Osteoblast (primary cell): Measurements from ENCODE around the gene CTNS. TPM values are rescaled to one million over a fixed set of nuclear protein-coding genes. Genes with fewer than 3 reads are reported as not detected.

ENCODE experiments used
- DNase-seq: peaks from one replicate; pipeline ENCODE4 v3.0.0; 2011; ENCODE audit warnings: low spot score, mixed read lengths; ENCODE audit not compliant: insufficient read length; ENCODE audit errors: missing footprints
- H2AFZ ChIP-seq: 2 replicates; pipeline ENCODE4 v1.6.0; 2011; ENCODE audit warnings: mild to moderate bottlenecking, low read length
- H3K27ac ChIP-seq: 2 replicates; pipeline ENCODE4 v1.5.1; 2011; ENCODE audit warnings: mild to moderate bottlenecking, low read depth, low read length, moderate library complexity
- H3K27me3 ChIP-seq: 2 replicates; pipeline ENCODE4 v1.6.0; 2012; ENCODE audit warnings: mild to moderate bottlenecking, control low read depth, inconsistent platforms, low read length, moderate library complexity; ENCODE audit not compliant: insufficient read depth
- H3K36me3 ChIP-seq: 2 replicates; pipeline ENCODE4 v1.5.1; 2011; ENCODE audit warnings: mild to moderate bottlenecking, low read length, control low read depth, moderate library complexity; ENCODE audit not compliant: insufficient read depth
- H3K4me1 ChIP-seq: 2 replicates; pipeline ENCODE4 v1.5.1; 2011; ENCODE audit warnings: mild to moderate bottlenecking, low read length, control low read depth, moderate library complexity; ENCODE audit not compliant: insufficient read depth
- H3K4me2 ChIP-seq: 2 replicates; pipeline ENCODE4 v1.6.0; 2011; ENCODE audit warnings: mild to moderate bottlenecking, low read length; ENCODE audit not compliant: insufficient read depth
- H3K4me3 ChIP-seq: fragments of 200-600 bp; sonication (generic); 3 replicates; pipeline ENCODE4 v1.5.1; 2012; ENCODE audit warnings: mild to moderate bottlenecking, low read length, inconsistent platforms; ENCODE audit not compliant: insufficient read depth
- H3K79me2 ChIP-seq: 2 replicates; pipeline ENCODE4 v1.6.0; 2012; ENCODE audit warnings: mild to moderate bottlenecking, low read length, control low read depth, inconsistent platforms; ENCODE audit not compliant: insufficient read depth
- H3K9me3 ChIP-seq: 2 replicates; pipeline ENCODE4 v1.5.1; 2011; ENCODE audit warnings: low read depth, low read length, control low read depth
- H4K20me1 ChIP-seq: 2 replicates; pipeline ENCODE4 v1.6.0; 2012; ENCODE audit warnings: mild to moderate bottlenecking, low read length, control low read depth; ENCODE audit not compliant: insufficient read depth
- total RNA-seq: library from RNA; depleted of rRNA; stranded (reverse); fragments of >200 nt; gene quantifications from 2 replicates; pipeline ENCODE4 v1.2.3, GENCODE V29; 2012
- TF ChIP-seq, protein P1 (sequence below): IDR thresholded peaks from 2 replicates; pipeline ENCODE4 v1.5.1; 2011; ENCODE audit warnings: mild to moderate bottlenecking, low read depth, low read length, moderate library complexity; ENCODE audit errors: extremely low read depth

The CTNS gene
- total RNA-seq, 1 donor = 34.7 TPM

- H3K27me3 ChIP-seq = no peaks in the 10 kb centered on the region
- no peak overlapping the region for H2AFZ ChIP-seq
- DNase-seq = peak; percentile 89
- H3K27ac ChIP-seq = no peak overlapping the region
- peaks cover 4% of the 10 kb centered on the region for H3K4me1 ChIP-seq
- TF ChIP-seq, protein P1, sequence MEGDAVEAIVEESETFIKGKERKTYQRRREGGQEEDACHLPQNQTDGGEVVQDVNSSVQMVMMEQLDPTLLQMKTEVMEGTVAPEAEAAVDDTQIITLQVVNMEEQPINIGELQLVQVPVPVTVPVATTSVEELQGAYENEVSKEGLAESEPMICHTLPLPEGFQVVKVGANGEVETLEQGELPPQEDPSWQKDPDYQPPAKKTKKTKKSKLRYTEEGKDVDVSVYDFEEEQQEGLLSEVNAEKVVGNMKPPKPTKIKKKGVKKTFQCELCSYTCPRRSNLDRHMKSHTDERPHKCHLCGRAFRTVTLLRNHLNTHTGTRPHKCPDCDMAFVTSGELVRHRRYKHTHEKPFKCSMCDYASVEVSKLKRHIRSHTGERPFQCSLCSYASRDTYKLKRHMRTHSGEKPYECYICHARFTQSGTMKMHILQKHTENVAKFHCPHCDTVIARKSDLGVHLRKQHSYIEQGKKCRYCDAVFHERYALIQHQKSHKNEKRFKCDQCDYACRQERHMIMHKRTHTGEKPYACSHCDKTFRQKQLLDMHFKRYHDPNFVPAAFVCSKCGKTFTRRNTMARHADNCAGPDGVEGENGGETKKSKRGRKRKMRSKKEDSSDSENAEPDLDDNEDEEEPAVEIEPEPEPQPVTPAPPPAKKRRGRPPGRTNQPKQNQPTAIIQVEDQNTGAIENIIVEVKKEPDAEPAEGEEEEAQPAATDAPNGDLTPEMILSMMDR = no peak
- H3K79me2 ChIP-seq = no peaks in the 10 kb centered on the region
- no peaks in the 10 kb centered on the region for H3K9me3 ChIP-seq
- H3K36me3 ChIP-seq = peaks cover 5% of the 10 kb centered on the region
- peaks cover 3% of the 10 kb centered on the region for H4K20me1 ChIP-seq
- H3K4me3 ChIP-seq = no peak overlapping the region
- H3K4me2 ChIP-seq = no peak overlapping the region
Observed at GRCh38 chr17:3603119-3603869, 33.3 kb upstream of the CTNS start.

DNA sequence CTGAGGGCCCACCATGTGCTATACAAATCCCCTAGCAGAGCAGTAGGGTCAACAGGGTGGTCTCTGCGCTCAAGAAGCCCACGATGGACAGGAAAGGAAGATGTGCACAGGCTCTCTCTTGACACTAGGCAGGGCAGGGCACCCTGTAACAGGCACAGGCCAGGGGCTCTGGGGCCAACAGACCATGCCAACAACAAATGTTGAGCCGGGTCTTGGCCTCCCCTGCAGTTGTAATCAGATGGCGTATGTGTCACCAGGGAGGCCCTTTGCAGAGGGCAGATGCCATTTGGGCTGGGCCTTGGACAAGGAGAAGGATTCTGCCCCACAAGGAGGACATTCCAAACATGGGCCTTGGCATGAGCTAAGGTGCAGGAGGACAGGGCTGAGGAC is 32.7 kb upstream of the CTNS start:
- no peak overlapping the region for H2AFZ ChIP-seq
- no peaks in the 10 kb centered on the region for H3K27me3 ChIP-seq
- TF ChIP-seq, protein P1 = no peak
- H3K79me2 ChIP-seq = no peaks in the 10 kb centered on the region
- peaks cover 3% of the 10 kb centered on the region for H4K20me1 ChIP-seq
- no peaks in the 10 kb centered on the region for H3K9me3 ChIP-seq
- no peak overlapping the region for H3K4me3 ChIP-seq
- DNase-seq = peak; percentile 54
- peaks cover 4% of the 10 kb centered on the region for H3K4me1 ChIP-seq
- no peak overlapping the region for H3K27ac ChIP-seq
- H3K36me3 ChIP-seq = peaks cover 8% of the 10 kb centered on the region
- no peak overlapping the region for H3K4me2 ChIP-seq

GRCh38 chr17:3609689-3610088 is 26.9 kb upstream of the CTNS start:
- H3K79me2 ChIP-seq = no peaks in the 10 kb centered on the region
- no peaks in the 10 kb centered on the region for H3K27me3 ChIP-seq
- no peak overlapping the region for H2AFZ ChIP-seq
- no peaks in the 10 kb centered on the region for H3K4me1 ChIP-seq
- TF ChIP-seq, protein P1 = no peak
- H4K20me1 ChIP-seq = no peaks in the 10 kb centered on the region
- no peaks in the 10 kb centered on the region for H3K9me3 ChIP-seq
- H3K27ac ChIP-seq = no peak overlapping the region
- DNase-seq = no peak
- peaks cover 25% of the 10 kb centered on the region for H3K36me3 ChIP-seq
- H3K4me3 ChIP-seq = no peak overlapping the region
- H3K4me2 ChIP-seq = no peak overlapping the region

- no peaks in the 10 kb centered on the region for H3K9me3 ChIP-seq
- no peak overlapping the region for H3K4me3 ChIP-seq
- peaks cover 32% of the 10 kb centered on the region for H3K36me3 ChIP-seq
- H3K4me2 ChIP-seq = no peak overlapping the region
- H3K27ac ChIP-seq = no peak overlapping the region
- no peak for DNase-seq
- no peaks in the 10 kb centered on the region for H3K4me1 ChIP-seq
- TF ChIP-seq, protein P1 = no peak
- H2AFZ ChIP-seq = no peak overlapping the region
- H3K79me2 ChIP-seq = no peaks in the 10 kb centered on the region
- H4K20me1 ChIP-seq = no peaks in the 10 kb centered on the region
- no peaks in the 10 kb centered on the region for H3K27me3 ChIP-seq
Observed at GRCh38 chr17:3610523-3610922, 26.0 kb upstream of the CTNS start.
